ENCODE measurements around the gene PIP5K1B. TPM values are rescaled to one million over a fixed set of nuclear protein-coding genes. Genes with fewer than 3 reads are reported as not detected.

The PIP5K1B gene
- total RNA-seq, 1 experiment from 2014 or later = 2.5 TPM

DNA sequence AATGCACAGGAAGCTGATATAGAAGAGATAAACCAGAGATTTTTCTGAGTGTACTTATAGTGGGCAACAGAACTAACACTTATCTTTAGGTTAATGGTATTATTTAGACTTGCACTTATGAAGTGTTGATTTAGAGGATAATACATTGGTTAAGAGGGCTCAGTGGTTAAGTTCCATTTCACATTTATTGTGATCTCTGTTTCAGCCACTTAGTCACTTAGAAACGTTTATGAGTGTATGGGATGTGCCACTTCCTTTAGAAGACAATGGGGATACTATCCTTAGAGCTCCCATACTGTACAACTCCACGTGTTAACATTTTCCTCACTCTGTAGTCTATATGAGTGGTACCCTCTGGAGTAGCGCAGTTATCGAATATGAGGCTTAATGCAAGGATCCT, 57.5 kb downstream of the PIP5K1B start:
- no peak overlapping the region for H2BK120ac ChIP-seq (ENCODE audit: low read depth, low read length, poor library complexity, severe bottlenecking)
- no peaks in the 10 kb centered on the region for H3K79me1 ChIP-seq (ENCODE audit: insufficient read depth, low read depth, low read length, poor library complexity, severe bottlenecking)
- H2BK12ac ChIP-seq (ENCODE audit: insufficient read length, low read depth, low read length) = no peak overlapping the region
- no peak overlapping the region for H2BK5ac ChIP-seq (ENCODE audit: insufficient read length, low read length)
- H3K4me1 ChIP-seq (ENCODE audit: insufficient read depth, low read length) = 0 out of 2 replicates have a peak, but pooled peaks cover 4% of the 10 kb centered on the region
- no peaks in the 10 kb centered on the region for H3K27me3 ChIP-seq (ENCODE audit: insufficient read depth, low read length)
- no peaks in the 10 kb centered on the region for H3K4me1 Mint-ChIP-seq
- TF ChIP-seq, protein P1, sequence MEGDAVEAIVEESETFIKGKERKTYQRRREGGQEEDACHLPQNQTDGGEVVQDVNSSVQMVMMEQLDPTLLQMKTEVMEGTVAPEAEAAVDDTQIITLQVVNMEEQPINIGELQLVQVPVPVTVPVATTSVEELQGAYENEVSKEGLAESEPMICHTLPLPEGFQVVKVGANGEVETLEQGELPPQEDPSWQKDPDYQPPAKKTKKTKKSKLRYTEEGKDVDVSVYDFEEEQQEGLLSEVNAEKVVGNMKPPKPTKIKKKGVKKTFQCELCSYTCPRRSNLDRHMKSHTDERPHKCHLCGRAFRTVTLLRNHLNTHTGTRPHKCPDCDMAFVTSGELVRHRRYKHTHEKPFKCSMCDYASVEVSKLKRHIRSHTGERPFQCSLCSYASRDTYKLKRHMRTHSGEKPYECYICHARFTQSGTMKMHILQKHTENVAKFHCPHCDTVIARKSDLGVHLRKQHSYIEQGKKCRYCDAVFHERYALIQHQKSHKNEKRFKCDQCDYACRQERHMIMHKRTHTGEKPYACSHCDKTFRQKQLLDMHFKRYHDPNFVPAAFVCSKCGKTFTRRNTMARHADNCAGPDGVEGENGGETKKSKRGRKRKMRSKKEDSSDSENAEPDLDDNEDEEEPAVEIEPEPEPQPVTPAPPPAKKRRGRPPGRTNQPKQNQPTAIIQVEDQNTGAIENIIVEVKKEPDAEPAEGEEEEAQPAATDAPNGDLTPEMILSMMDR (conservative IDR thresholded peaks at IDR 0.05) = no peak
- no peak overlapping the region for H3K14ac ChIP-seq (ENCODE audit: insufficient read depth, low read length)
- no peak overlapping the region for H3K18ac ChIP-seq (ENCODE audit: insufficient read length, low read depth, low read length)
- no peak overlapping the region for H2AK5ac ChIP-seq (ENCODE audit: insufficient read length, low read length)
- no peak overlapping the region for H3K27ac ChIP-seq (ENCODE audit: insufficient read length, low read depth, low read length)
- peaks cover 0 to 7% (median 0%) of the 10 kb centered on the region in 3 experiments; a peak in 2 of 7 replicates for H3K36me3 Mint-ChIP-seq (ENCODE audit: insufficient read depth in 1 of 3, low read depth in 3 of 3)
- DNase-seq = no peak
- H2AFZ ChIP-seq (ENCODE audit: low read length) = no peak overlapping the region
- H3K56ac ChIP-seq (ENCODE audit: insufficient read length, low read depth, low read length) = no peak overlapping the region
- H3K4me3 Mint-ChIP-seq = no peak overlapping the region
- no peak overlapping the region for H3K9ac ChIP-seq (ENCODE audit: extremely low read depth, insufficient read length, low read length)
- H3T11ph ChIP-seq (ENCODE audit: low read length) = no peak overlapping the region
- no peaks in the 10 kb centered on the region for H3K9me3 Mint-ChIP-seq
- no peak overlapping the region for H4K5ac ChIP-seq (ENCODE audit: insufficient read length, low read depth, low read length)
- no peak overlapping the region for H3K23ac ChIP-seq (ENCODE audit: insufficient read length, low read depth, low read length)
- no peak overlapping the region for H4K8ac ChIP-seq (replicated peaks; ENCODE audit: insufficient read length, low read depth, low read length)
- H4K91ac ChIP-seq (ENCODE audit: insufficient read length, low read depth, low read length) = no peak overlapping the region
- WGBS (ENCODE audit: extremely low coverage, insufficient read length, low lambda C conversion rate) = no CpG with 5 or more reads among the region's 4 CpGs
- H4K20me1 ChIP-seq (ENCODE audit: control insufficient read depth, insufficient read depth, insufficient read length) = no peaks in the 10 kb centered on the region
- no peak overlapping the region for H3K27ac Mint-ChIP-seq
- H3K79me2 ChIP-seq (ENCODE audit: insufficient read depth, low read length) = no peaks in the 10 kb centered on the region
- no peak overlapping the region for H3K4ac ChIP-seq (ENCODE audit: low read depth, low read length)
- peaks cover 4% of the 10 kb centered on the region; the same call in 1 of the 2 replicates for H3K27me3 Mint-ChIP-seq (ENCODE audit: low read depth)
- H3K23me2 ChIP-seq (ENCODE audit: insufficient read length, low read depth, low read length, poor library complexity, severe bottlenecking) = no peaks in the 10 kb centered on the region
- no peak overlapping the region for H2BK20ac ChIP-seq (ENCODE audit: low read depth, low read length, poor library complexity, severe bottlenecking)
- H3K9me3 ChIP-seq (ENCODE audit: control insufficient read depth, low read depth, low read length) = no peaks in the 10 kb centered on the region
- no peak overlapping the region for H3K4me2 ChIP-seq (ENCODE audit: insufficient read depth, insufficient read length, low read length)
- no peak overlapping the region for H2BK15ac ChIP-seq (ENCODE audit: low read depth, low read length)
